GM12878 (cell line): ENCODE measurements around the gene ESYT3. TPM values are rescaled to one million over a fixed set of nuclear protein-coding genes. Genes with fewer than 3 reads are reported as not detected.

Source experiments
- ATAC-seq: fragments of 200-7000 bp; cut with Tn5 transposase; 3 replicates; pipeline ENCODE4 v1.9.1; 2020; ENCODE audit warnings: mild to moderate bottlenecking, moderate library complexity
- BruUV-seq: library from RNA; stranded (reverse); fragments of 400-500 nt; replicated peaks from 2 replicates; lab custom pipeline; 2021; lab: Mats Ljungman, UMichigan
- CTCF ChIA-PET: fragments of 300-600 bp; sonication (Branson Sonifier 250); formaldehyde crosslinking; extraction: SDS; loops from one replicate; lab custom pipeline; 2021; ENCODE audit warnings: inconsistent platforms; lab: Yijun Ruan, JAX
- POLR2A ChIA-PET: fragments of 350-600 bp; formaldehyde crosslinking; extraction: SDS; loops from one replicate; lab custom pipeline; 2021; ENCODE audit warnings: inconsistent platforms; lab: Charles Lee
- RAD21 ChIA-PET: fragments of 300-600 bp; sonication (Branson Sonifier 250); formaldehyde crosslinking; loops from one replicate; lab custom pipeline; 2023; ENCODE audit warnings: antibody characterized with exemption; ENCODE audit not compliant: unreplicated experiment; lab: Charles Lee
- SMC1A ChIA-PET: fragments of 300-600 bp; sonication (Branson Sonifier 250); formaldehyde crosslinking; loops from one replicate; lab custom pipeline; 2023; ENCODE audit not compliant: unreplicated experiment, uncharacterized antibody; lab: Charles Lee
- DNase-seq: peaks from one replicate; pipeline ENCODE4 v3.0.0-alpha.2; 2011; ENCODE audit warnings: low read depth, low spot score
- FAIRE-seq: peaks from 3 replicates; lab custom pipeline; 2011; peaks lifted over from hg19 to GRCh38; lab: Jason Lieb, UNC
- H2AFZ ChIP-seq: 2 replicates; pipeline ENCODE4 v1.6.0; 2011; ENCODE audit warnings: low read depth, low read length, control low read depth; ENCODE audit not compliant: control insufficient read depth
- H3K27ac ChIP-seq: 2 replicates; pipeline ENCODE4 v1.5.1; 2011; ENCODE audit warnings: control low read depth; ENCODE audit not compliant: control insufficient read depth, insufficient read depth
- H3K27me3 ChIP-seq, 2 experiments: replicated peaks in 1 of 2; 2 replicates each; pipeline versions ENCODE4 v1.6.0 to v1.6.1; 2011; ENCODE audit warnings: low read length in 1 of 2; ENCODE audit not compliant: control insufficient read depth in 2 of 2, insufficient read depth in 2 of 2
- H3K36me3 ChIP-seq, 2 experiments: 2 replicates each; pipeline ENCODE4 v1.5.1; 2011; ENCODE audit warnings: low read length in 1 of 2; ENCODE audit not compliant: control insufficient read depth in 2 of 2, insufficient read depth in 2 of 2
- H3K4me1 ChIP-seq: 2 replicates; pipeline ENCODE4 v1.6.1; 2011; ENCODE audit warnings: mild to moderate bottlenecking, low read length, moderate library complexity, mixed read lengths; ENCODE audit not compliant: control insufficient read depth, insufficient read depth
- H3K4me2 ChIP-seq: 2 replicates; pipeline ENCODE4 v1.6.0; 2011; ENCODE audit warnings: control low read depth; ENCODE audit not compliant: control insufficient read depth, insufficient read depth
- H3K4me3 ChIP-seq: fragments of 200-600 bp; sonication (generic); 2 replicates; pipeline ENCODE4 v1.5.1; 2016
- H3K79me2 ChIP-seq: 2 replicates; pipeline ENCODE4 v1.6.0; 2011; ENCODE audit warnings: low read length; ENCODE audit not compliant: control insufficient read depth, insufficient read depth
- H3K9ac ChIP-seq: 2 replicates; pipeline ENCODE4 v1.8.0; 2011; ENCODE audit warnings: low read length, control low read depth, mixed read lengths; ENCODE audit not compliant: control insufficient read depth, insufficient read depth
- H3K9me3 ChIP-seq: replicated peaks from 3 replicates; pipeline ENCODE4 v1.5.1; 2011; ENCODE audit warnings: mild to moderate bottlenecking, low read length; ENCODE audit not compliant: control insufficient read depth, insufficient read depth
- H4K20me1 ChIP-seq: 2 replicates; pipeline ENCODE4 v1.6.0; 2011; ENCODE audit not compliant: control insufficient read depth, insufficient read depth
- ASH2L ChIP-seq: fragments of 300-600, 200-600 bp; sonication (generic); IDR thresholded peaks from 2 replicates; pipeline ENCODE4 v1.6.1; 2017; ENCODE audit warnings: low read depth, mild to moderate bottlenecking, borderline replicate concordance
- FOXM1 ChIP-seq: IDR thresholded peaks from 2 replicates; pipeline ENCODE4 v1.6.1; 2012; ENCODE audit warnings: low read depth, mild to moderate bottlenecking, inconsistent platforms, low read length, moderate library complexity
- POU2F2 ChIP-seq: IDR thresholded peaks from 3 replicates; pipeline ENCODE4 v1.6.1; 2011; ENCODE audit warnings: low read depth, mild to moderate bottlenecking, low read length, borderline replicate concordance
- RCOR1 ChIP-seq: conservative IDR thresholded peaks from 2 replicates; pipeline ENCODE4 v1.6.1; 2012; ENCODE audit warnings: low read depth, low read length, improper control_type of control experiment
- SIX5 ChIP-seq: IDR thresholded peaks from 2 replicates; pipeline ENCODE4 v1.6.1; 2011; ENCODE audit warnings: mild to moderate bottlenecking, low read depth, low read length, moderate library complexity; ENCODE audit not compliant: severe bottlenecking
- WGBS: methylation state at CpG from one replicate; pipeline ENCODE4 v1.1.6; 2016; ENCODE audit warnings: low lambda C conversion rate; ENCODE audit not compliant: insufficient replicate concordance, insufficient coverage; ENCODE audit errors: missing lambda C conversion rate; 5-methylcytosine and 5-hydroxymethylcytosine counted together
- in situ Hi-C: fragments of 300-500 bp; cut with MboI; formaldehyde crosslinking; loops from 9 replicates; pipeline ENCODE4 v1.14.3; 2018; ENCODE audit warnings: mixed read lengths
- intact Hi-C: fragments of 100-400 bp; cut with micrococcal nuclease; formaldehyde crosslinking; loops from one replicate; pipeline ENCODE4 v1.14.2; 2022; ENCODE audit not compliant: unreplicated experiment
- polyA plus RNA-seq, 11 experiments: library from polyadenylated mRNA; depleted of rRNA in 4 of 11; unstranded in 6 of 11; stranded (reverse) in 5 of 11; fragments of >200 nt; fragmentation: Nextera tagmentation in 4 of 11; fragmentation: Illumina TruSeq in 1 of 11; extraction: Ambion mirVana in 4 of 11; extraction: Trizol in 1 of 11; gene quantifications; 1 replicate in 1 of 11; 2 replicates in 10 of 11; pipeline versions ENCODE4 v1.2.1 to v1.2.3, GENCODE V29; 2011 to 2016; ENCODE audit warnings: inconsistent platforms in 2 of 11, missing spikeins in 2 of 11, low read depth in 1 of 11
- total RNA-seq, 4 experiments: library from RNA; depleted of rRNA in 3 of 4; stranded (reverse); fragments of >200 nt in 3 of 4; fragmentation: Illumina TruSeq in 1 of 4; extraction: Trizol in 1 of 4; gene quantifications; 2 replicates each; pipeline versions ENCODE4 v1.2.1 to v1.2.3, GENCODE V29; 2013 to 2021
- TF ChIP-seq, protein P1 (sequence below): fragments of 450-650 bp; formaldehyde crosslinking; IDR thresholded peaks from 2 replicates; pipeline ENCODE4 v1.4.0; 2022; ENCODE audit warnings: mild to moderate bottlenecking, moderate library complexity
- TF ChIP-seq, protein P2 (sequence below): IDR thresholded peaks from 2 replicates; pipeline ENCODE4 v1.6.1; 2012; ENCODE audit warnings: improper control_type of control experiment, low read depth, low read length; ENCODE audit not compliant: insufficient replicate concordance
- TF ChIP-seq, protein P3 (sequence below): fragments of 450-650 bp; IDR thresholded peaks from 2 replicates; pipeline ENCODE4 v1.6.1; 2017; ENCODE audit warnings: mild to moderate bottlenecking

ESYT3 gene
- total and polyA plus RNA-seq, 10 of the 15 experiments (the other 5 are each of a cell fraction or from before 2014, with no cell fraction given) = not detected

DNA sequence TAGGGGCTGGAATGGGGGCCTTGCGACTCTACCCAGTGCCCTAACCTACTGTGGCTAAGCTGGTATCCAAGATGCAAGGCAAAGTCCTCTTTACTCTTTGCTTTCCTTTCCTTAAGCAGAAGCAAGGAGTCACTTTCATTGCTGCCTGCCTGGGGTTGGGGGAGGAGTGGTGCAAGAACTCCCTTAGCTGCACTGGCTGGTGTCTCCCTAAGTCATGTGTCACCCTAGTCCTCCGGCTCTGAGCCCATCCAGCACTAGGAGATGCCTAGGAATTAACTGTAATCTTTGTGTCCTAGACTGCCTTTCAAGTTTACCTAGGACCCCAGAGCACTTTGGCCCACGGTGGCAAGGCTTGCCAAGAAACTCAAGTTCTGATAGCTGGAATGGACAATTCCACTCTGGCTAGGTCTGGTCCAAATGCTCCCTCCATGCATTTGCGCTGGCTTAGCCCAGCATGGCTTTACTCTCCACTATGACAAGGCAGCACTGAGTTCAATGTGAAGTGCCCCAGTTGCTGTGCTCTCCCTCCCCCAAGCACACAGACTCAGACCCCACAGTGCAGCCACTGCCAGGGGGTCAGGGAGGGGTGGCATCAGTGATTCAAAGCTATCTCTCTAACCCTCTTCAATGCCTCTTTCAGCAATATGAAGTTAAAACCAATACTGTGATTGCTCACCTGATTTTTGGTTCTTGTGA, 58.7 kb downstream of the ESYT3 start:
- ATAC-seq (no peak), FAIRE-seq (no peak), DNase-seq (no peak)
- ChIA-PET CTCF (no interaction called here), SMC1A (no interaction called here), POLR2A (no interaction called here), RAD21 (no interaction called here)
- in situ Hi-C loops (no loop called here), intact Hi-C loops (no loop called here)
- no peak overlapping the region for H3K4me3 ChIP-seq
- H3K9ac ChIP-seq = no peak overlapping the region
- no TSS peak for BruUV-seq
- no peaks in the 10 kb centered on the region for H3K79me2 ChIP-seq
- H4K20me1 ChIP-seq = no peaks in the 10 kb centered on the region
- H3K9me3 ChIP-seq = no peaks in the 10 kb centered on the region
- no peaks in the 10 kb centered on the region for H3K36me3 ChIP-seq
- H3K4me2 ChIP-seq = no peak overlapping the region
- no peak overlapping the region for H2AFZ ChIP-seq
- no peaks in the 10 kb centered on the region for H3K27me3 ChIP-seq
- WGBS = 45% methylated on average over 4 of the region's 4 CpGs
- no peak overlapping the region for H3K27ac ChIP-seq
- no peaks in the 10 kb centered on the region for H3K4me1 ChIP-seq
- TF ChIP-seq RCOR1 = no peak
- TF ChIP-seq, protein P1, sequence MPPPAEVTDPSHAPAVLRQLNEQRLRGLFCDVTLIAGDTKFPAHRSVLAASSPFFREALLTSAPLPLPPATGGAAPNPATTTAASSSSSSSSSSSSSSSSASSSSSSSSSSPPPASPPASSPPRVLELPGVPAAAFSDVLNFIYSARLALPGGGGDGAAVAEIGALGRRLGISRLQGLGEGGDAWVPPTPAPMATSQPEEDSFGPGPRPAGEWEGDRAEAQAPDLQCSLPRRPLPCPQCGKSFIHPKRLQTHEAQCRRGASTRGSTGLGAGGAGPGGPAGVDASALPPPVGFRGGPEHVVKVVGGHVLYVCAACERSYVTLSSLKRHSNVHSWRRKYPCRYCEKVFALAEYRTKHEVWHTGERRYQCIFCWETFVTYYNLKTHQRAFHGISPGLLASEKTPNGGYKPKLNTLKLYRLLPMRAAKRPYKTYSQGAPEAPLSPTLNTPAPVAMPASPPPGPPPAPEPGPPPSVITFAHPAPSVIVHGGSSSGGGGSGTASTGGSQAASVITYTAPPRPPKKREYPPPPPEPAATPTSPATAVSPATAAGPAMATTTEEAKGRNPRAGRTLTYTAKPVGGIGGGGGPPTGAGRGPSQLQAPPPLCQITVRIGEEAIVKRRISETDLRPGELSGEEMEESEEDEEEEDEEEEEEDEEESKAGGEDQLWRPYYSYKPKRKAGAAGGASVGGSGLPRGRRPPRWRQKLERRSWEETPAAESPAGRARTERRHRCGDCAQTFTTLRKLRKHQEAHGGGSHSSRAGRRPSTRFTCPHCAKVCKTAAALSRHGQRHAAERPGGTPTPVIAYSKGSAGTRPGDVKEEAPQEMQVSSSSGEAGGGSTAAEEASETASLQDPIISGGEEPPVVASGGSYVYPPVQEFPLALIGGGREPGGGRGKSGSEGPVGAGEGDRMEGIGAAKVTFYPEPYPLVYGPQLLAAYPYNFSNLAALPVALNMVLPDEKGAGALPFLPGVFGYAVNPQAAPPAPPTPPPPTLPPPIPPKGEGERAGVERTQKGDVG (CRISPR knock-in tag) = no peak
- no peak for TF ChIP-seq ASH2L
- TF ChIP-seq, protein P2, sequence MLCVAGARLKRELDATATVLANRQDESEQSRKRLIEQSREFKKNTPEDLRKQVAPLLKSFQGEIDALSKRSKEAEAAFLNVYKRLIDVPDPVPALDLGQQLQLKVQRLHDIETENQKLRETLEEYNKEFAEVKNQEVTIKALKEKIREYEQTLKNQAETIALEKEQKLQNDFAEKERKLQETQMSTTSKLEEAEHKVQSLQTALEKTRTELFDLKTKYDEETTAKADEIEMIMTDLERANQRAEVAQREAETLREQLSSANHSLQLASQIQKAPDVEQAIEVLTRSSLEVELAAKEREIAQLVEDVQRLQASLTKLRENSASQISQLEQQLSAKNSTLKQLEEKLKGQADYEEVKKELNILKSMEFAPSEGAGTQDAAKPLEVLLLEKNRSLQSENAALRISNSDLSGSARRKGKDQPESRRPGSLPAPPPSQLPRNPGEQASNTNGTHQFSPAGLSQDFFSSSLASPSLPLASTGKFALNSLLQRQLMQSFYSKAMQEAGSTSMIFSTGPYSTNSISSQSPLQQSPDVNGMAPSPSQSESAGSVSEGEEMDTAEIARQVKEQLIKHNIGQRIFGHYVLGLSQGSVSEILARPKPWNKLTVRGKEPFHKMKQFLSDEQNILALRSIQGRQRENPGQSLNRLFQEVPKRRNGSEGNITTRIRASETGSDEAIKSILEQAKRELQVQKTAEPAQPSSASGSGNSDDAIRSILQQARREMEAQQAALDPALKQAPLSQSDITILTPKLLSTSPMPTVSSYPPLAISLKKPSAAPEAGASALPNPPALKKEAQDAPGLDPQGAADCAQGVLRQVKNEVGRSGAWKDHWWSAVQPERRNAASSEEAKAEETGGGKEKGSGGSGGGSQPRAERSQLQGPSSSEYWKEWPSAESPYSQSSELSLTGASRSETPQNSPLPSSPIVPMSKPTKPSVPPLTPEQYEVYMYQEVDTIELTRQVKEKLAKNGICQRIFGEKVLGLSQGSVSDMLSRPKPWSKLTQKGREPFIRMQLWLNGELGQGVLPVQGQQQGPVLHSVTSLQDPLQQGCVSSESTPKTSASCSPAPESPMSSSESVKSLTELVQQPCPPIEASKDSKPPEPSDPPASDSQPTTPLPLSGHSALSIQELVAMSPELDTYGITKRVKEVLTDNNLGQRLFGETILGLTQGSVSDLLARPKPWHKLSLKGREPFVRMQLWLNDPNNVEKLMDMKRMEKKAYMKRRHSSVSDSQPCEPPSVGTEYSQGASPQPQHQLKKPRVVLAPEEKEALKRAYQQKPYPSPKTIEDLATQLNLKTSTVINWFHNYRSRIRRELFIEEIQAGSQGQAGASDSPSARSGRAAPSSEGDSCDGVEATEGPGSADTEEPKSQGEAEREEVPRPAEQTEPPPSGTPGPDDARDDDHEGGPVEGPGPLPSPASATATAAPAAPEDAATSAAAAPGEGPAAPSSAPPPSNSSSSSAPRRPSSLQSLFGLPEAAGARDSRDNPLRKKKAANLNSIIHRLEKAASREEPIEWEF = no peak
- no peak for TF ChIP-seq POU2F2
- no peak for TF ChIP-seq FOXM1
- TF ChIP-seq, protein P3, sequence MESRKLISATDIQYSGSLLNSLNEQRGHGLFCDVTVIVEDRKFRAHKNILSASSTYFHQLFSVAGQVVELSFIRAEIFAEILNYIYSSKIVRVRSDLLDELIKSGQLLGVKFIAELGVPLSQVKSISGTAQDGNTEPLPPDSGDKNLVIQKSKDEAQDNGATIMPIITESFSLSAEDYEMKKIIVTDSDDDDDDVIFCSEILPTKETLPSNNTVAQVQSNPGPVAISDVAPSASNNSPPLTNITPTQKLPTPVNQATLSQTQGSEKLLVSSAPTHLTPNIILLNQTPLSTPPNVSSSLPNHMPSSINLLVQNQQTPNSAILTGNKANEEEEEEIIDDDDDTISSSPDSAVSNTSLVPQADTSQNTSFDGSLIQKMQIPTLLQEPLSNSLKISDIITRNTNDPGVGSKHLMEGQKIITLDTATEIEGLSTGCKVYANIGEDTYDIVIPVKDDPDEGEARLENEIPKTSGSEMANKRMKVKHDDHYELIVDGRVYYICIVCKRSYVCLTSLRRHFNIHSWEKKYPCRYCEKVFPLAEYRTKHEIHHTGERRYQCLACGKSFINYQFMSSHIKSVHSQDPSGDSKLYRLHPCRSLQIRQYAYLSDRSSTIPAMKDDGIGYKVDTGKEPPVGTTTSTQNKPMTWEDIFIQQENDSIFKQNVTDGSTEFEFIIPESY = no peak
- no peak for TF ChIP-seq SIX5
